Uterus (tissue), 2 donors: Measurements from ENCODE around the gene RNF32.

ENCODE experiments used
- CTCF ChIP-seq, 4 experiments: fragments of 200-600 bp in 2 of 4; fragments of 450-650 bp in 2 of 4; sonication (generic) in 2 of 4; IDR thresholded peaks; one replicate each; pipeline ENCODE4 v1.5.1; 2016 to 2019; ENCODE audit warnings: antibody characterized with exemption in 4 of 4, mild to moderate bottlenecking in 2 of 4, moderate library complexity in 1 of 4
- POLR2A ChIP-seq, 2 donors: fragments of 450-650 bp; IDR thresholded peaks; one replicate each; pipeline ENCODE4 v1.6.1; 2016; ENCODE audit warnings: antibody characterized with exemption in 2 of 2, mild to moderate bottlenecking in 1 of 2, moderate library complexity in 1 of 2

- TF ChIP-seq POLR2A (IDR thresholded peaks at IDR 0.05): no peak
- TF ChIP-seq CTCF (IDR thresholded peaks at IDR 0.05): no peak
These were observed 24.0 kb upstream of the RNF32 start for GRCh38 chr7:156616269-156617202.
